Ammon's horn (tissue), 1 donor: ENCODE results near the gene RREB1.
"Not testable (repeated sequence)": the region's sequence is repeated elsewhere in the genome, so short reads cannot be mapped to it uniquely, and the experiment has no call there.

ENCODE experiments used
- DNase-seq: peaks from one replicate; pipeline ENCODE4 v3.0.0-alpha.2; 2016; ENCODE audit warnings: low spot score

Gene RREB1

DNA sequence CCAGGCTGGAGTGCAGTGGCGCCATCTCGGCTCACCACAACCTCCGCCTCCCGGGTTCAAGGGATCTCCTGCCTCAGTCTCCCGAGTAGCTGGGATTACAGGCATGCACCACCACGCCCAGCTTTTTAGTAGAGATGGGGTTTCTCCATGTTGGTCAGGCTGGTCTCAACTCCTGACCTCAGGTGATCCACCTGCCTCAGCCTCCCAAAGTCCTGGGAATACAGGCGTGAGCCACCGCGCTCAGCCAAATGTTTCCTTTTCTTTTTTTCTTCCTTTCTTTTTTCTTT, 155.7 kb downstream of the RREB1 start:
- not testable (repeated sequence) for DNase-seq

DNA sequence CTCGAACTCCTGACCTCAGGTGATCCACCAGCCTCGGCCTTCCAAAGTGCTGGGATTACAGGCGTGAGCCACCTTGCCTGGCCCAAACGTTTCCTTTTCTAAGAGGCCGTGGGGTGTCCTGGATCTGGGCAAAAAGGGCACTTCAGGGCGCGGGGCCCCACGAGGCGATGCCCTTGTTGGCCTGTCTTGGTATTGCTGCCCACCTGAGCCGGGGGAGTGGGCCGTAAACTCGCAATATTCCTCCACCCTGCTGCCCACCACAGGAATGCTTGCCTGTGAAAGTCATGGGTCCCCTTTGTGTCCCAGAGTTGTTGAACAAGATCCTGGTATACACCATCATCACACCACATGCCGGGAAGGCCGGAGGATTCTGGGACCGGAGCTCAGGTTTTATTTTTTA, 156.3 kb downstream of the RREB1 start:
- DNase-seq, result no peak

DNA sequence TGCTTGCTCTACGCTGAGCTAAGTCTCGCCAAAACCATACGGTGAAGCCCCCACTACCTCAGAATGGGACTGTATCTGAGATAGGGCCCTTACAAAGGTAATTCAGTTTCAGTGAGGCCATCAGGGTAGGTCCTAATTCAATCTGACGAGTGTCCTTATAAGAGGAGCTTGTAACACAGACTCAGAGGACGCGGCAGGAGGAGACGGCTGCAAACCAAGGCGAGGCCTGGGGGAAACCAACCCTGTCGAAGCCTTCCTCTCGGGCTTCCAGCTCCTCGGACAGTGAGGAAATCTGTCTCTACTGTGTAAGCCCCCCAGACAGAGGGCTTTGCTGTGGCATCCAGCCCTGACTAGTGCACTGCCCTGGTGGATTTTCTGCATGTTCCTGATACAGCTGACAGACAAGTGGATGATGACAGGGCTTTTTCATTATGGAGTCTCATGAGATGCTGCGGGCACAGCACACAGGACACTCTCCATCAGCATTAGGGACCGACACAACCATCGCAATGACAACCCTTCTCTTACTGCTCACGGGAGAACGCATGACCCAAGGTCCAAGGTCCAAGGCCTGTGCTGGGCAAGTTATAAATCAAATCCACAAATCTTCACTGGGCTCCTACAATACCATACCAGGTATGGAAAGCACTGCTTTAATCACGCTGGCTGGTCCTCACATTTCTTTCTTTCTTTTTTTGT, 157.1 kb downstream of the RREB1 start:
- DNase-seq, result no peak

DNA sequence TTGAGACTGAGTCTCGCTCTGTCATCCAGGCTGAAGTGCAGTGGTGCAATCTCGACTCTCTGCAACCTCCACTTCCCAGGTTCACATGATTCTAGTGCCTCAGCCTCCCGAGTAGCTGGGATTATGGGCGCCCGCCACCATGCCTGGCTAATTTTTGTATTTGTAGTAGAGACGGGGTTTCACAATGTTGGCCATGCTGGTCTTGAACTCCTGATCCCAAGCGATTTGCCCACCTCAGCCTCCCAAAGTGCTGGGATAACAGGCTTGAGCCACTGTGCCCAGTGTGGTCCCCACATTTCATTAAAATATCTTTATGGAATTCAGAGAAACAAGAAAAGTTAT, 157.6 kb downstream of the RREB1 start:
- not testable (repeated sequence) for DNase-seq

DNA sequence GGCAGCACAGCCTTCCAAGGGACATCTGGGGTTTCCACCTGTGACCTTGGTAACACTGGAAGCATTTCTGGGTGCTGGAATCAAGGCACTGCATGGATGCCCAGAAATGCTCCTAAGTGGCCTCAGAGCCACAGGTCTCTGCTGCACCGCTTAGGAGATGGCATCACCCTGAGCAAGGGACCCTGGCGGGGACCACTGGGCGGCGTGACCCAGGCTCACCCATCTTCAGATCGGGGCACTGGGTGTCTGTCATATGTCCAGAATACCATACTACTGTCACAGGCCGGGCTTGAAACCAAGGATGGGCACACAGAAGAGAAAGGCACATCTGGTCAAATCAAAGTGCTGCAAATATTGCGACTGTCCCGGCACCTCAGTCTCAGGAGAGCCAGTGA, 159.3 kb downstream of the RREB1 start:
- DNase-seq, result no peak

DNA sequence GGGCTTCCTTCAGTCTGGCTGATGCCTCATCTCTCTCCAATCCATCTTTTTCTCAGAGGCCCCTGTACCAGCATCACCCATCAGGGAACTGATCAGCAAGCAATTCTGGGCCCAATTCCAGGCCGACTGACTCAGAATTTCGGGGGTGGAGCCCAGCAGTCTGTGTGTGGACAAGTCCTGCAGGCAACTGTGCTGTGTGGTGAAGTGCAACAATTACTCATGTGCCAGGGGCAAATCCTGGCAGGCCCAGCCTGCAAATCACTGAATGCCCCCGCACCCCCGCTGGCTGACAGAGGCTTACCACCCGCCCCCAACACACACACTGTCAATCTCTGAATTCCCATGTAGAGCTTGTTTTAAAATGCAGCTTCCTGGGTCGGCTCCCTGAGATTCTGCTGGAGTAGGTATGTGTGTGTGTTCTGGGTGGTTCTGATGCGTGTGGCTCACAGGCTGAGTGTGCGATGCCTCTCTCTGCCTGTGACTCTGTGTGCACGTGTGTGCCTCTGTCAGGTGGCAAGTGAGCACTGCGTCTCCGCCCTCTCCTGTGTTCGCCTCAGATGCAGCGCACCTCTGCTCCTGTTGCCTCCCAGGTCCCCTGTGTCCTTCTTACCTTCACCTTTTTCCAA, 159.8 kb downstream of the RREB1 start:
- DNase-seq, result peak; percentile 83

DNA sequence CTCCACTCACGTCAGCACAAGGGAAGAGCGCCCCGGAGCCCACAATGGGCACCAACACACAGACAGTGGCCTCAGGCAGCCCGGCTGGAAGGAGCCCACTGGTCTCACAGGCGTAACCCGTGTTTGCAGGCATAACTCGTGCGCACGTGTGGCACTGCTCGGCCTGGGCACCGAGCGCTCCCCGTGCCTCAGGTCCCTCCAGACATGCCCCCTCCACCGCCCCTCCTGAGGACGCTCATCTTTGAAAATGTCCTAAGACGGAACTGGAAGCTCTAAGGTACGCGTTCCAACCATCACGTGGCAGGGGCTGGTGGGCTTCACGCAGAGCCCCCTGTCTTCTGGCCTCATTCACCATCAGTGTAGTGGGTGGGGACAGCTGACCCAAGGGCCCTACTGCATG, 160.6 kb downstream of the RREB1 start:
- DNase-seq, result no peak

DNA sequence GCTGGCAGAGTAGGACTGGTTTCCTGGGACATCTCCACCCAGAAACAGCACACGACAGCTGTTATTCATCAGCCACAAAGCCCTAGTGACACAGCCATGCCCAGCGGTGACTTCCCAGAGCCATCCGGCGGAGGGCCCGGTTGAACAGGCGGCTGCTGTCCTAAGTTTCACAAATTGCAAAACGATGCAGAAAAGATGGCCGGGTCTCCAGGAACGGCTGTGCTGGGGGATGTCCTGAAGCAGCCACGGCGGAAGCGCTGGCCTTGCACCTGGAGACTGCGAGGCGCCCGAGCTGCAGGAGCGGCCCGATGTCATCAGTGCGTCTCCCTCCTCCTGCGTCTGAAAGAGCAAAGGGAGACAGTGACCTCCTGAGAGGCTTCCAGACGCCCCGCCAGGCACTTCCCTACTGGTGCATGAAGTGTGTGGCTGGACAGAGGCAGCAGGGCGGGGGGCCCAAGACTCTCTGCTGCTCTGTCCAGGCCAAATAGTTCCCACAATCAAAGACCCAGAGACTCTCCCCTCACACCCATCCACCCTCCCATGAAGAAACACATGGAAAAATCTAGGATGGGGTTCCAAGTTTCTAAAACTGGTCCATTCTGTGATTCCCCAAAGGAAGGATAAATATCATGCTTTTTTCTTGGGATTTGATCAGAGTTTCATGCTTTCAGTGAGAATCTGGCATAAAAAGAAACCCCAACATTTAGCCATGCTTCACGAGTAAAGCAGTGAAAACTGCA, 161.2 kb downstream of the RREB1 start:
- no peak for DNase-seq

DNA sequence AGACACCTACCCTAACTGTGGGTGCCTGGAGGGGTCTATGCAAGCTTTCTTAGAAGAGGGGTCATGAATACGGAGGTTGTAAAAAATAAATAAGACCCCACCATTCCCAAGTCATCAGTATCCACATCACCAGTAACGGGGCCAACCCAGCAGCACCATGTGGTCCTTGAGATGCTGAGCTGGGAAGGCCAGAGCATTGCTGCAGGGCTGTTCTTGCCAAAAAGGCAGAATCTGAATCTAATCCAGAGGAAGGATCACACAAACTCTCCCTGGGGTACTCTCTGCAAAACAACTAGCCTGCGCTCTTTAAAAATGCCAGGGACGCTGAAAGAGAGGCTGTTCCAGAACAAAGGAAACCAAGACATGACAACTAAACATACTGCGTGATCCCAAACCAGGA, 162.1 kb downstream of the RREB1 start:
- no peak for DNase-seq

DNA sequence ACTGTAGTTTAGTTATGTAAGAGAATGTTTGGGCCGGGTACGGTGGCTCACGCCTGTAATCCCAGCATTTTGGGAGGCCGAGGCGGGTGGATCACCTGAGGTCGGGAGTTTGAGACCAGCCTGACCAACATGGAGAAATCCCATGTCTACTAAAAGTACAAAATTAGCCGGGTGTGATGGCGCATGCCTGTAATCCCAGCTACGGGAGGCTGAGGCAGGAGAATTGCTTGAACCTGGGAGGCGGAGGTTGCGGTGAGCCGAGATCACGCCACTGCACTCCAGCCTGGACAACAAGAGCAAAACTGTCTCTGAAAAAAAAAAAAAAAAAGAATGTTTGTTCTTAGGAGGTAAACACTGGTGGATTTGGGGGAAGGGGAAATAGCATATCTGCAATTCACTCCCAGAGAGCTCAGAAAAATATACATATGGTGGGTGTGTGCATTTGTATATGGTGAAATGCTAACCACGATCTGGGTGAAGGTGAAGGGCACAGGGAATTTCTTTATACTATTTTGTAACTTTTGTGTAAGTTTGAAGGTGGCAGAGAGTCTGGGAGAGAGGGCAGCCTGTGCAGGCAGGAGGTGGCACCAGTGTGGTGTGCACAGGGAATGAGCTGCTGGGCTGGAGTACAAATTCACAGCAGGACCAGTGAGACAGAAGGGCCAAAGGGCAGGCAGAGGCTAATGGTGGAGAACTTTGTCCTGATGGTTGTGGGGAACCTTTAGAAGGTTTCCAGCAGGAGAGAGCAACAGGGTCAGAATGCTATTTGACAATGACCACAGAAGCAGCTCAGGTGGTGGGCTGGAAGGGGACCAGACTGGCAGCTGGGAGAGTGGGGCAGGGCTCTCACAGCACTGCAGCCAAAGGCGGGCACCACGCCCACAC, 162.8 kb downstream of the RREB1 start:
- peak; percentile 39 for DNase-seq

DNA sequence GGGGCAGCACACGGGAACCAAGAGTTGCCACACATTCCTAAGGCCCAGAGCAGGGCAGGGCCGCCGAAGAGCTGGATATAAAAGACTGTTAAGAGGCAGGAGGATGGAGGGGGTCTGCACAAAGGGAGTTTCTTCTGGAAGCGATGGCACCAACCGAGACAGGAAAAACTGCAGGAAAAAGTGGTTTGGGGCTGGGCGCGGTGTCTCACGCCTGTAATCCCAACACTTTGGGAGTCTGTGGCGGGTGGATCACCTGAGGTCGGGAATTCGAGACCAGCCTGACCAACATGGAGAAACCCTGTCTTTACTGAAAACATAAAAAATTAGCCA, 163.4 kb downstream of the RREB1 start:
- no peak for DNase-seq

DNA sequence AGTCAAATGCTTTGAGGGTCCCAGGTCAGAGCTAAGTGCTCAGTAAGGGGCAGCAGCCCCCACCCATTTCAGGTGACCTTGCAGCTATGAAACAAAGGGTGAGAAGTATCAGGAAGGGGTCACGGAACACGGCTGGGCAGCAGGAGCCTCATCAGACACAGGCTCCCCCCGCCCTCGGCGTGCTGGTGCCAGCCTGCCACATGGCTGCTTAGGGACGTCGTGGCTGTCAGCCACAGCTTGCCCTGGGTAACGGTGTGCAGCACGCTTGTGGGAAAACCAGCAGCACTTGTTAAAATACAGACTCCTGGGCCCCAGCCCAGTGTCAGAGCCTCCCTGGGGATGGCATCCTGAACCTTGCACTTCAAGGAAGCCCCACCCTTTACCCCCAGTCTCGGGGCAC, 165.9 kb downstream of the RREB1 start:
- DNase-seq, result no peak

DNA sequence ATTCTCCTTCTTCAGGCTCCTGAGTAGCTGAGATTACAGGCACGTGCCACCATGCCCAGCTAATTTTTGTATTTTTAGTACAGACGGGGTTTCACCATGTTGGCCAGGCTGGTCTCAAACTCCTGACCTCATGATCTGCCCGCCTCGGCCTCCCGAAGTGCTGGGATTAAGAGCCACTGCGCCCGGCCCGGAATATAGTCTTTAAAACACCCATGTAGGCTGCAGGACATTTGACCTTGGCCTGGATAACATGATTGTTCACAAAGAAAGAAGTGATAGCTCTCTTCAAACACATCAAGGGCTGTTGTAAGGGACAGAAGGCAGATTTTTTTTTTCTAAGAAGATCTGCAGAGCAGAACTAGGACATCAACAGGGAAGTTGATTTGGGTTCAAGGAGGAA, 166.8 kb downstream of the RREB1 start:
- DNase-seq, result not testable (repeated sequence)

DNA sequence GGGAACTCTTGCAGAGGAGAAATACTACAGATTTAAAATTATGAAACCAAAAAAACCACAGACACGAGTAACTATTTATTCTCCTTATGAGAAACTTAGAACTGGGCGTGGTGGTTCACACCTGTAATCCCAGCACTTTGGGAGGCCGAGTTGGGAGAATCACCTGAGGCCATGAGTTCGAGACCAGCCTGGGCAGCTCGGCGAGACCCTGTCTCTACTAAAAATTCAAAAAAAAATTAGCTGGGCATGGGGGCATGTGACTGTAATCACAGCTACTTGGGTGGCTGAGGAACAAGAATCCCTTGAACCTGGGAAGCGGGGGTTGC, 168.4 kb downstream of the RREB1 start:
- no peak for DNase-seq

DNA sequence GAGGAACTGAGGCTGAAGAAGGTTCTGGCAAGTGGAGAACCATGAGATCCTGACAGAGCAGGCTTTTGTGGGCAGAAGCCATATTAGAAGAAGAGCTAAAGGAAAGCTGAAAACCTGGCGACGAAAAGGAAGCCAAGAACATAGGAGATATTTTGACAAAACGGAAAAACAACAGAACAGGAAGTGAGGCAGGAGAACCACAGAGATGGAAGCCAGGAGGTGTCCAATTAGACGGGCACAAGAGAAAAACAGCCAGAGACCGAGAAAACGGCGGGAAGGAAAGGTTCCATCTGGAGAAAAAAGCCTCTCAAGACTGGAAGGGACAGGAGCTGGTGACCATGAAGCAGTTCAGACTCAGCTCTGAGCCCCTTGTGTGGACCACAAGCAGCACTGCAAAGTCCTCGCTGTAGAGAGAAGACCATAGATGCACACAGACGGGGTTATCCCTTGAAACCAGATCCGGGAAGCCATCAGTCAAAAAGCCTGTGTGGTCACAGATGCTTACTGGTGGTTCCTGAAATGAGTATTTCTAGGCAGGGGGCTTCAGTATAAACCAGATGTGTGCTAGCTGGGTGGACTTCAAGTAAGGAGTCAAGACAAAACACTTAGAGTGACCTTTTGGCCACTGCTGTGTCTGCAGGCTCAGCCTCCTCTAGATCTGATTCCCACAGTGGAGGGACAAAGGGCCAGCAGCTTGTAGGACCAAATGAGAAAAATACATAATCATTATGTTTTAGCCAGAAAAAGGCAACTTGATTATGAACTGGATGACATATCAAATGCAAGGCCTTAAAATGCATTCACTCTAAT, 174.5 kb downstream of the RREB1 start:
- no peak for DNase-seq

DNA sequence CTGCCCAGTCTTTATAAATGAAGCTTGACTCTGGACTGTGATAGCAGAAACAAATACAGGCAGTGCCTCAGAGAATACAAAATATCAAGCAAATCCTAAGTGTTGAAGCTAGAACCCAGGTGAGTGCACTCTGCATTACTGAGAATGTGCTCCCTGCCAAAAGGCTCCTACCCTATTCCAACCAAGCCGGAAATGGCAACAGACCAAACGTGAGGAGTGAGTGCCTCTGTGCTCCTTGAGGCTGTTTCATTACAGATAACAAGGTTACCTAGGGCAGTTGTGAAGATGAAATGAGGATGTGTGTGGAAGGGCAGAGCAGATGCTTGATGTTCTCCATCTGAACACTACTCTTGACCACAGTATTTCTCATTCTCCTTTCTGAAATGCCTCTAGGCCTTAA, 175.9 kb downstream of the RREB1 start:
- DNase-seq, result no peak

DNA sequence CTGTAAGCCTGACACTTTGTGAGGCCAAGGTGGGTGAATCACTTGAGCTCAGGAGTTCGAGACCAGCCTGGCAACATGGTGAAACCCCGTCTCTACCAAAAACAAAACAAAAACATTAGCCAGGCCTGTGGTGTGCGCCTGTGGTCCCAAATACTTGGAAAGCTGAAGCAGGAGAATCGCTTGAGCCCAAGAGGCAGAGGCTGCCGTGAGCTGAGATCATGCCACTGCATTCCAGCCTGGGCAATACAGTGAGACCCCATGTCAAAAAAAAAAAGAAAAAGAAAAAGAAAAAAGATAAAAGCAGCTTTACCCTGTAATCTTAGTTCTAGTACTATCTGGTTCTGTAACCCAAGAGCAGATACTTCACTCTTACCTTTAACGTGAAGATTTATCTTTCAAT, 177.7 kb downstream of the RREB1 start:
- DNase-seq, result no peak

DNA sequence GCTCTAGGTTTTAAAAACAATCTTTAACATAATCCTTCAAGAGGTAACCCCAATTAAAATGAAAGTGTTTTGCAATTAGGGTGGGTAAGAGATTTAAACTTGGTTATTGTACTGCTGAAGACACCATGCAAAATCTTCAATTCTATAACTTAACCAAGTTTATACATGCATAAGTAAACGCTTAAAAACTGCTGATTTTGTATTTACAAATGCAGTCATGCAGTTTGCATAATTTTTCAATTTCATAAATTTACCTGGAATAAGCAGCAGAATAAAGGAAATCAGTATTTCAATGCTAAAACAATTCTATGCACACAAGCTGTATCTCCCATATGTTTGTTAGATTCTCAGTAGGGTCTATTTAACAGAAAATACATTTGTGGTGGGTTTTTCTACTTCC, 182.3 kb downstream of the RREB1 start:
- DNase-seq, result no peak

DNA sequence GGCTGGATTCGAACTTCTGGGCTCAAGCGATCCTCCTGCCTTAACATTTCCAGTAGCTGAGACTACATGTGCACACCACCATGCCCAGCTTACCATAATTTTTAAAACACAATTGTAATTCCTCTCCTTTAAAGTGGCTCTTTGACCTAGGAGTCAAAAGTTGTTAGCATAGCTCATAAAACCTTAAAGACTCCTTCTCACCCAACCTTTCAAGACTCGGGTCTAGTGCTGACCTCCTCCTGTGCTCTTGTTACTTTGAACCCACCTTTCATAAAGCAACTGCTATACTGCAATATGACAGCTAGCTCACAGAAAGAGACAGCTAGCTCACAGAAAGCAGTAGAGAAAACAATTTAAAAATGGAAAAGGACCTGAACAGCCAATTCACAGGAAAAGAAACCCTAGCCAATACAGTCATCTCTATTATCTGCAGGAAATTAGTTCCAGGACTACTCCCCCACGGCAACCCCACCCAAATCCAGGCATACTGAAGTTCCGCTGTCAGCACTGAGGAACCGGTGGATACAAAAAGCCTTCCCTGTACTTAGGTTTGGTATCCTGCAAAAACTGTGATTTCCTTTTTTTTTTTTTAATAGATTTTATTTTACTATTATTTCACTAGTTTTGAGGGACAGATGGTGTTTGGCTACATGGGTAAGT, 185.0 kb downstream of the RREB1 start:
- no peak for DNase-seq

DNA sequence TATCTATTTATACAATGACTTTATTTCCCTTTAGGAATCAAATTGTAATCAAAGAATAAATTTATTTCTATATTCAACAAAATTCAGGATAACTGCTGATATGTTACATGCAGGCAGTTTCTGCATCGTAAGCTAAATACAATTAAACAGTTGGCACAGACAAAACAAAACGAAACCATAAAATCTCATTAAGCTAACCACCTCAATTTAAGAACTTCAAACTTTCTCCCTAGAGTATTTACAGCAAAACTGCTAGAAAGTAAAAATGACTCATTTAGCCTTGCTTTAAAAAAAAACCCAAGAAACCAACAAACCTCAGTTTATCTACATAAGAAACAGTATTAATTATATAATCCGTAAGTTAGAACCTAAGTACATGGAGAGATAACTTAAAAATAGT, 188.2 kb downstream of the RREB1 start:
- DNase-seq, result no peak

DNA sequence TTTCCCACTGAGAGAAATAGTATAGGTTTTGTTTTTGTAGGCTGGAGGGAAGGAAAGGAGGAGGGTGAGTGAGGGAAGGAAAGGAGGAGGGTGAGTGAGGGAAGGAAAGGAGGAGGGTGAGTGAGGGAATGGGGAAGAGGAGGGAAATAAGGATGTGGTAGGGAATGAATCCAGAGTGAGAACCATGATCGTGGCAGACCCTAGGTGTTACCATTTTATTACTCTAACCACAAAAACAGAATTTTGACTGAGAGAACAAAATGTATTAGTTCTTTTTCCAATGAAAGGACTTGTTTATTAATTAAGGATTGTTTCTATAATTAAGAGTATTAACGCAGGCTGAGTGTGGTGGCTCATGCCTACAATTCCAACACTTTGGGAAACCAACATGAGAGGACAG, 188.8 kb downstream of the RREB1 start:
- no peak for DNase-seq

DNA sequence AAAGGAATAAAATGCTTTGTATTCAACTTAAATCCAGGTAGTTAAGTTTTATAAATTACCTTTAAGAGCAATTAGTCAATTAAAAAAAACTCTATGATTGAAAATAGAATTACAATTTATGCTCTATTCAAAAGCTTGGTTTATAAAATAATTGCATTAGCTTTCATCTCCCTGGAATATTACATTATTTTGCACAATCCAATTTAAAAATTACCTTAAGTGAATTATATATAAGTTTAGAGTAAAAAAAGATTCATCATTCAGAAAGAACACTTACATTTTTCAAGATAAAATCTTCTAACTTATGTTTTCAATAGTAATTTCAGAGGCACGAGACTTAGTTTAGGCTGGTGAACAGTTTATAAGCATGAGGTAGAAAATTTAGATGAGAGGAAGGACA, 190.4 kb downstream of the RREB1 start:
- no peak for DNase-seq
